ENCODE data around the gene SPATA21.
A peak's percentile ranks its signal among the peaks of the same experiment; 100 is the strongest.

The SPATA21 gene

GRCh38 chr1:16418823-16419425 lies 18.3 kb downstream of the SPATA21 start:
- DNase-seq = no peak

- DNase-seq = no peak
Observed at GRCh38 chr1:16413191-16413590, 24.0 kb downstream of the SPATA21 start.

GRCh38 chr1:16410803-16411202 lies 26.4 kb downstream of the SPATA21 start:
- no peak for DNase-seq

- DNase-seq = no peak
Observed at GRCh38 chr1:16409536-16410152, 27.6 kb downstream of the SPATA21 start.

- no peak for DNase-seq
Observed at GRCh38 chr1:16406868-16407267, 30.4 kb downstream of the SPATA21 start.

GRCh38 chr1:16405441-16405840 lies 31.8 kb downstream of the SPATA21 start:
- no peak for DNase-seq

GRCh38 chr1:16402742-16403141 lies 34.5 kb downstream of the SPATA21 start:
- DNase-seq = no peak

GRCh38 chr1:16398371-16398953 lies 38.8 kb downstream of the SPATA21 start:
- no peak for DNase-seq

GRCh38 chr1:16397120-16397519 lies 40.1 kb downstream of the SPATA21 start:
- no peak for DNase-seq

GRCh38 chr1:16396591-16396990 lies 40.6 kb downstream of the SPATA21 start:
- DNase-seq = peak; percentile 56

- no peak for DNase-seq
Observed at GRCh38 chr1:16394977-16395376, 42.2 kb downstream of the SPATA21 start.

GRCh38 chr1:16393570-16394521 lies 43.4 kb downstream of the SPATA21 start:
- no peak for DNase-seq

- DNase-seq = no peak
Observed at GRCh38 chr1:16392740-16393569, 44.3 kb downstream of the SPATA21 start.

- no peak for DNase-seq
Observed at GRCh38 chr1:16391411-16391810, 45.8 kb downstream of the SPATA21 start.

- DNase-seq = no peak
Observed at GRCh38 chr1:16387201-16388188, 49.7 kb downstream of the SPATA21 start.

GRCh38 chr1:16386454-16387113 lies 50.6 kb downstream of the SPATA21 start:
- DNase-seq = peak; percentile 53

- no peak for DNase-seq
Observed at GRCh38 chr1:16385659-16386453, 51.4 kb downstream of the SPATA21 start.

- no peak for DNase-seq
Observed at GRCh38 chr1:16383888-16384287, 53.3 kb downstream of the SPATA21 start.

- DNase-seq = no peak
Observed at GRCh38 chr1:16380868-16381267, 56.4 kb downstream of the SPATA21 start.

GRCh38 chr1:16378443-16378842 lies 58.8 kb downstream of the SPATA21 start:
- no peak for DNase-seq
